Glomerular endothelial cell (primary cell): Measurements from ENCODE around the gene PGRMC2. TPM values are rescaled to one million over a fixed set of nuclear protein-coding genes. Genes with fewer than 3 reads are reported as not detected.
"Not testable (repeated sequence)": the region's sequence is repeated elsewhere in the genome, so short reads cannot be mapped to it uniquely, and the experiment has no call there.

Experiments used
- DNase-seq: peaks from one replicate; pipeline ENCODE4 v3.0.0-alpha.2; 2011; ENCODE audit warnings: low read depth, low spot score; ENCODE audit errors: extremely low read depth
- total RNA-seq: library from RNA; depleted of rRNA; stranded (reverse); fragments of >200 nt; gene quantifications from 2 replicates; pipeline ENCODE4 v1.2.3, GENCODE V29; 2015

Gene PGRMC2
- total RNA-seq, 1 donor from 2014 or later, result 48.3 TPM

DNA sequence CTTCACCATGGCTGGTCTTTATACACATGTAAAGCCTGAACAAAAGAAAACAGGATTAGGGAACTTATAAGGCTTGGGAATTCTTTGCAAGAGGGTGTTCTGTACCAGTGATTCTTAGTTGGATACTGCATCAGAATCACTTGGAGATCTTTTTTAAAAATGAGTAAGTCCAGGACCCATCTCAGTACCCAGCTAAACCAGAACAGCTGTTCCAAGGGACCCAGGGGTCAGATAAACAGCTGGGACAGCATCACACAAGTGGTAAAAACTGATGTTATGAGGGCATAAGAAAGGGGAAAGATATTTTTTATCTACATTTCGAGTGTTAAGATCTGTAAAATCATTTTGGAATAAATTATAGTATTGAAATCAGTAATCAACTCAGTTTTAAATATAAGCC, 16.1 kb downstream of the PGRMC2 start:
- DNase-seq, result no peak

DNA sequence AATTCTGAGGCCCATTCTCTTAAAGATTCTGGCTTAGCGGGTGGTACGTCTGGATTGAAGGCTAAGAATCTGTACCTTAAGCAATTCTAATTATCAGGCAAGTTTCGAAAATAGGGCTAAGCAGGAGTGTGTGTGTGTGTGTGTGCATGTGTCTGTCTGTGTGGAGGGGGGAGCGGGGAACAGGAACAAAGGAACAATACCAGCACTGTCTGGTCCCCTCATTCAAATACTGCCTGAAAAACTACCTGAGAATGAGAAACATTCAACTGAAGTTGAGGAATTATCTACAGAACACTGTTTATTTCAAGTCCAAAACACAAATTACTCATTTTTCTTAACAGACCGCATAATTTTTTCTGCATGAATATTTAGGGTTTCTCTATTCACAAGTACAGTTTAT, 18.6 kb downstream of the PGRMC2 start:
- no peak for DNase-seq

DNA sequence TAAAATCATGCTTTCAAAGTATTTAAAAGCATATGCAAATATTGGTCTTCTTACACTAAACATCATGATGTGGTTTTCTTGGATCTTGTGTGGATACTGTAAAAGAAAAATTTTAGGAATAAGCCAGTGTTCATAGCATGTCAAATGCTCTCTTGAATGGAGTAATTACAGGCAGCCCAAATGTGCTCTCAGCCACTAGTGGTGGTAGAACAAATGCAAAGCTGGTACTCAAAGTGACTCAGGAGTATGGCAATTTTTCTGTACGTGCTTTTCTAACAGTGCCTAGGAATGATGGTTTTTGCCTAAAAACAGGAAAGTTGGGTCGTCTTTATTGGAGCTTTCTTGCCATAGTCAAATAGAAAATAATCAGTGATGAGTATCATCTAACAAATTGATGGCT, 19.9 kb downstream of the PGRMC2 start:
- no peak for DNase-seq

DNA sequence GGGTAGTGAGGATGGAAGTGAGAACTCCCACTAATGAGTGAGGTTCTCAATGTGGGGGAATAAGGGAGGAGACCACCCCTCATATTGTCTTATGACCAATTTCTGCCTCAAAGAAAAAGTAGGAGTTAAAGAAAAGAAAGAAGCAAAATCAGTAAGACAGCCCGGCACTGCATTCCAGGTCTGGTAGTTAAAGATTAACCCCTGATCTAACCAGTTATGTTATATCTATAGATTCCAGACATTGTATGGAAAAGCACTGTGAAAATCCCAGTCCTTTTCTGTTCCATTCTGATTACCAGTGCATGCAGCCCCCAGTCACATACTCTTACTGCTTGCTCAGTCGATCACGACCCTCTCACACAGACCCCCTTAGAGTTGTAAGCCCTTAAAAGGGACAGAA, 20.4 kb downstream of the PGRMC2 start:
- DNase-seq, result not testable (repeated sequence)

DNA sequence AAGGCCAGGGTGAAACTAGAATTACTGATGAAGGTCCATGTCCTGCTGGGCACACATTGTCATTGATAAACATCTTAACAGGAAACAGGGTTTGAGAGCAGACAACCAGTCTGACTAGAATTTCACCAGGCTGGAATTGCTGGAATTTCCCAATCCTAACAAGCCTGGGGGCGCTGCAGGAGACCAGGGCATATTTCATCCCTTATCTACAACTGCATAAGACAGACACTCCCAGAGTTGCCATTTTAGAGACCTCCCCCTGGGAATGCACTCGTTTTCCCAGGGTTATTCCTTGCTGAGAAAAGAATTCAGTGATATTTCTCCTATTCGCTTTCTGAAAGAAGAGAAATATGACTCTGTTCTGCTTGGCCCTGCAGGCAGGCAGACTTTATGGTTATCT, 22.1 kb downstream of the PGRMC2 start:
- DNase-seq, result not testable (repeated sequence)

DNA sequence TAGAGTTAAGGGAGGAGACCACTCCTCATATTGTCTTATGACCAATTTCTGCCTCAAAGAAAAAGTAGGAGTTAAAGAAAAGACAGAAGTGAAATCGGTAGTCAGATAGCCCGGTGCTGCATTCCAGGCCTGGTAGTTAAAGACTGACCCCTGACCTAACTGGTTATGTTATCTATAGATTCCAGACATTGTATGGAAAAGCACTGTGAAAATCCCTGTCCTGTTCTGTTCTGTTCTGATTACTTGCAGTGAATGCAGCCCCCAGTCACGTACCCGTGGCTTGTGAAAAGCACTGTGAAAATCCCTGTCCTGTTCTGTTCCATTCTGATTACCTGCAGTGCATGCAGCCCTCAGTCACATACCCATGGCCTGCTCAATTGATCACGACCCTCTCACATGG, 27.7 kb downstream of the PGRMC2 start:
- DNase-seq, result not testable (repeated sequence)

DNA sequence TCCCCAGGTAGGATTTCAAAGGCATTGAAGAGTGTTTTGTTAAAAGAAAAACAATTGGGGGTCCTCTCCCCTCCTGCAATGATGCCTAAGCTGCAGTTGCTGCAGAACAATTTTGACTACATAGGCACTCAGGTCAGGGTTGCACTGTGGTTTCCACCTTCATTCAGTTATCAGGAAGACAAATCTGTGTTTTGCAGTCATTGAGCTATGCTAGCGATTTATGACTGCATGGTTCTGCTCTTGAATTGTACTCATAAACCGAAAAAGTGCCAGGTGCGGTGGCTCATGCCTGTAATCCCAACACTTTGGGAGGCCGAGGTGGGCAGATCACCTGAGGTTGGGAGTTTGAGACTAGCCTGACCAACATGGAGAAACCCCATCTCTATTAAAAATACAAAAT, 29.4 kb downstream of the PGRMC2 start:
- not testable (repeated sequence) for DNase-seq

DNA sequence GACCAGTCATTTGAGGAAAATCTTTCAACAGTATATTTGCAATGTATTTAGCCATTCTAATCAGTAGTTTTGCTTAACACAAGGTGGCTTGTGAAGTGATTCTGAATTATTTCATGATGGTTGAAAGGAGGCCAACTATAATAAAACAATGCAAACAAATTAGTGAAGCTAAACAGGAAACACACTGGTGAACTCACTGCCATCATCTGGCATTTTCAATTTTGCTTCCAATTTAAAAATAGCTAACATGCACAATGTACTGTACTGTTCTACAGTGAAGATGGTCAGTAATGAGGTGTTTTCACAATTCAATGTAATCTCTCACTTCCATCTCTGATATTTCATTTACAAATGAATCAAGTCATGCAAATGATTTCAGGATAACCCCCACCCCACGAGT, 31.1 kb downstream of the PGRMC2 start:
- no peak for DNase-seq

DNA sequence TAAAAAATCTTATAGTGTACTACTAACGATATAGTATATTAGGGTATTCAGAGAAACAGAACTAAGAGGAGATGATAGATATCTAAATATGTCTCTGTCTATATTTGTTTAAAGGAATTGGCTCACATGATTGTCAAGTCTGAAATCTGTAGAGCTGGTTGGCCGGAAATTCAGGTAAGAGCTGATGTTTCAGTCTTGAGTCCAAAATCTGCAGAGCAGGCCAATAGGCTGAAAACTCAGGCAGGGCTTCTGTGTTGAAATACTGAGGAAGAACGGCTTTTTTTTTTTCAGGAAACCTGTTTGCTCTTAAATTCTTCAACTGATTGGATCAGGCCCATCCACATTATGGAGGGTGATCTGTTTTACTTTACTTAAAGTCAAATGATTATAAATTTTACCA, 31.7 kb downstream of the PGRMC2 start:
- DNase-seq, result no peak

DNA sequence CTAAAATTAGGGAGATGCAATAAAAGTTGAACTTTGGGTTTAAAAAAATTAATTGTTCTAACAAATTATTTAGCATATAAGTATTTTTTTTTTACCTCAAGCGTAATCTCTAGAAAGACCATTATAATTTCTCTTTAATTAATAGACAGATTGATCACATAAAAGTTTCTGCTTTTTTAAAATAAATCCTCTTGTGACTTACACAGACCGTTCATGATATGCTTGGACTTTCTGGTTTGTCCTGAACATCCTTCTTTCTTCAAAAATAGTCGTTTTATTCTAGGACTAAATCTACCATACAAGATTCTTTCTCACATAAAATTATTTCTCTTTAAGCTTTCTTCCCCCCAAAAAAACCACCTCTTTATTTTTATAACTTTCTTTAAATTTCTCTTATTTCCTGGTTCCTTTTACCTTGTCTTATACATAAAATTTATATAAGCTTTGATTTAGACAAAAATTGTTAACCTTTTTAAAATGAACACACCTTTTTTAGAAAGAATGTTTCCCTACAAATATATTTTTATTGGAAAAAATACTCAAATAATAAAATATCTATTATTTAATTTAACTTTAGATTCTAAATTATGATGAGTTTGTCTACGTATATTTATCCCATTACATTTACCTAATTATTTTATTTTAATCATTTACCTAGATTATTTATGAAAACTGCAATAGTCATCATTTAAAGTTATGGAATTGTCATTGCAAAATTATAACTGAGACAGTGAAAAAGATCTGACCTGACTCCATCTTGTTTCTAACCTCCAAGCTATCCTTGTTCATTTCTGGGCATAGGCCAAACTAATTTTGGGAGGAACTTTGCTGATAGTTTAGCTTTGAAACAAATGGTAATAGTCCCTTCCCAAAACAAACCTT, 37.6 kb downstream of the PGRMC2 start:
- no peak for DNase-seq

DNA sequence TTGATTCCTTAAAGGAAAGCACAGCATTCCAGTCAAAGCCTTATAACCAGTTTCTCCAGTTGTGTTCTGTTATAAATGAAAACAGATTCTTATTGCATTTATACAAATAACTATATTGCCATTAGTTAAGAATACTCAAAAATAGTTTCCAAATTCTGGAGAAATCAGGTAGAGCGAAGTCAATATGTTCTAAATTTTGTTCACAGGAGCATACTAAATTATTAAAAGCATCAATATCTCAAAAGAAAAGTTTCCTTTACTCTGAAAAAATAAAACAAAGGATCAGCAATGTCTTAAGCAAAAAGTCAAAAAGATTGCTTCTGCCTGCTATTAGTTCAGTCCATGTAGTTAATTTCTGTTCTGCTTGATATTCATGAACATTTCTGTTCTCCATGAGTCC, 39.7 kb downstream of the PGRMC2 start:
- DNase-seq, result no peak

DNA sequence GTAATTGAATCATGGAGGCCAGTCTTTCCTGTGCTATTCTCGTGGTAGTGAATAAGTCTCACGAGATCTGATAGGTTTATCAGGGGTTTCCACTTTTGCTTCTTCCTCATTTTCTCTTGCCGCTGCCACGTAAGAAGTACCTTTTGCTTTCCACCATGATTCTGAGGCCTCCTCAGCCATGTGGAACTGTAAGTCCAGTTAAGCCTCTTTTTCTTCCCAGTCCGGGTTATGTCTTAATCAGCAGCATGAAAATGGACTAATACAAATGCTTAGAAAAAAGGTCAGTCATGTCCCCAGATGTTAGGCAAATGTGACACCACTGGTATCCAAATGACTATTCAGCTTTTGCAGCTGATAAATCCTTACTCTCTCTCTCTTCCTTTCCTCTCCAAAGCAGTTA, 42.2 kb downstream of the PGRMC2 start:
- DNase-seq, result not testable (repeated sequence)

DNA sequence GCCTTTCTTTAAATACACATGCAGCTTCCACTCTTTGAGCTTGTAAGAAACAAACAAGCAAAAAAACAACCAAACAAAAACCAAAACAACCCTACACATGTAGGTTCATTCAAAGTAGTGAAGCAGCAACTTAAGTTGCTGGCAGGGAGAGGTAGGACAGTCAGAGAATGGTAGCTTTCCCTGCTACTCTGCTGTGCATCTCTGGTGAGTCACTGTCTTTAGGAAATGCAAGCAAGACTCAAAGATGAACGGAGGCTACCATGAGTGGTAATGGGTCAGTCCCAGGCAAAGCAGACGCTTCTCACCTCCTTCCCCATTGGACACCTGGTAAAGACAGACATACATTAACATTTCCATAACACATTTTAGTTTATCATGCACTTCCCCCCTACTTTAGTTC, 43.2 kb downstream of the PGRMC2 start:
- no peak for DNase-seq

DNA sequence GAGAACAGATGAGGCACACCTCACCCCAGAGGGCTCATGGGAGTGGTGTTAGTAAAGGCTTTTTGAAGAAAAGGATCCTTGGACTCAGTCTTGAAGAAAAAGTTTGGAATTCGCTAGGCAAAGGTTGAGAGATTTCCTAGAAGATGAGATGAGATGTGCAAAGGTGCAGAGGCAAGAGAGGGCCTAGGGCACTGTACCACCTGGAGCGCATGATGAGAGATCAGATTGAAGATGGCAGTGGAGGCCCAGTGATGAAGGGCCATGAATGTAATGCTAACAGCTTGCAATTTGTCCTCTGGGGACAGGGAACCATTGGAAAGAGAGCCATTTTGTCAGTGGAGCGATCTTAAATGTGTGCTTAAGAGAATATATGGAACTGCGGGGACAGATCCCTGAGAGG, 45.0 kb downstream of the PGRMC2 start:
- DNase-seq, result no peak

DNA sequence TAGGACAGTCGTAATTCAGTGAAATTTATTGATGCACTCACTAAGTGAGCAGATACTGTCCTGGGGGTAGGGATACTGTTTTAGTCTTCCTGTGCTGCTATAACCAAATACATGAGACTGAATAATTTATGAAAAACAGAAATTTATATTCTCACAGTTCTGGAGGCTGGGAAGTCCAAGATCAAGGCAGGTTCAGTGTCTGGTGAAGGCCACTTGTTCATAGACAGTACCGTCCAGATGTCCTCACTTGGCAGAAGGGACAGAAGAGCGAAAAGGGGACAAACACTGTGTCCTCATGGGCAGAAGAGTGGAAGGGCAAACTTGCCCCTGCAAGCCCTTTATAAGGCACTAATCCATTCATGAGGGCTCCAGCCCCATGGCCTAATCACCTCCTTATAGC, 45.6 kb downstream of the PGRMC2 start:
- no peak for DNase-seq

DNA sequence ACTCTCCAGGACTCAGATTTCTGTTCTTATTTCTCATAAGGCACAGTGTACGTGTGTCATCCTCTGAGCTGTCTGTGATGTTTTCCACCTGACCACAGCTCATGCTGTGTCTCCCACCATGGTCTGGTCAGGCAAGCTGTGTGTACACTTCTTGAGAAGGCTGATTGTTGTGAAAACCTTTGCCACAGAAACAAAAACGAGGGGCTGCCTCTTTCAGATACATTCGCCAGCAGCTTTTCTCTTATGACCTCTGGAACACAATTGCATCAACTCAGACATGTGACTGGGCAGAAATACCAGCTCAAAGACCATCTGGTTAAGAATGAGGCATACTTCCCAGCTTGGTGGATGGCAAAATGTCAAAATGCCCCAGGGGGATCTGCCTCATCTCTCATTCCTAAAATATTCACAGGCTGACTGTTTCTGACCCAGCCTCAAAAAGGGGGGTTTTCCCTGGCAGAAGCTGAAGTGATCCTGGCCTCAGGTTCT, 46.1 kb downstream of the PGRMC2 start:
- DNase-seq, result no peak

DNA sequence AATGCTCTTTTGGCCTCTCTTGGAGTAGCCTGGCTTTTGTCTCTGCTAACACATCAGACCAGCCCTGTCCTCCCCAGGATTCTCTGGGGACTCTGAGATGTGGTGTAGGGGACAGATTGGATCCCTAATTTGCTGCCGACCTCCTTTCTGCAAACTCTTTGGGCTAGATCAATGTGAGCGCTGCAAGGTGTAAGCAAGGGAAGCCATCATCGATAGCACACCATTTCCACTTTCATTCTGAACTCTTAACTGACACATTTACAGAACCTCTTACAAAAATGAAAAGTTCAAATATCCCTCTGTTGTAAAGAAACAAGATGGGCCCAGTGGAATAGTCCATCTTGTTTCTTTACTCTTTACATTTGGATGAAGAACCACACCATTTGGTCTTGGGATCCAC, 46.6 kb downstream of the PGRMC2 start:
- no peak for DNase-seq

DNA sequence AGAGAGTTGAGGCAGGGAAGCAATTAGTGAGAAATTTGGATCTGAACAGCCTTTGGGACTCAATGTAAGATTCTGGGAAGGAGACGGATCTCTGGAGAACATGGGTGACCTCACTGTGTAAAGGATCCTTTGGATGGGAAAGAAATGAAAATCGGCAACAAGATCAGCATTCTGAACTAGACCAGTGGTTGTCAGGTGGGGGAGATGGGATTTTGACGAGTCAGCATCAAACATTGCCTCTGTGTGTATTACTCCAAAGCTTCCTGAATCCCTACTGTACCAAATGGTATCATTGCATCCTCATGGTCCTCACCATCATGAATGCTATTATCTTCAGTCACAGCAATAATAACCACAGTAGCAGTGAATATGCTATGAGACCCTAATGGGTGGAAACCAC, 52.8 kb downstream of the PGRMC2 start:
- no peak for DNase-seq

DNA sequence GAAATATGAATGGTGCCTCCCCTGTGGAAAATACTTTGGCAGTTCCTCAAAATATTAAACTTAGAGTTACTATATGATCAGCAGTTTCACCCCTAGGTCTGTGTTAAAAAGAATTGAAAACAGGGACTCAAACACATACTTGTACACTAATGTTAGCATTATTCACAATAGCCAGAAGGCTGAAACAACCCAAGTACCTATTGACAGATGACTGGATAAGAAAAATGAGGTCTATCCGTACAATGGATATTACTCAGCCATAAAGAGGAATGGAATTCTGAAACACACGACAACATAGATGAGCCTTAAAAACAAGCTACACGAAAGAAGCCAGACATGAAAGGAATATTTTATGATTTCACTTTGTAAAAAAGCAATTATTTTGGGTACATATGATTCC, 54.9 kb downstream of the PGRMC2 start:
- no peak for DNase-seq

DNA sequence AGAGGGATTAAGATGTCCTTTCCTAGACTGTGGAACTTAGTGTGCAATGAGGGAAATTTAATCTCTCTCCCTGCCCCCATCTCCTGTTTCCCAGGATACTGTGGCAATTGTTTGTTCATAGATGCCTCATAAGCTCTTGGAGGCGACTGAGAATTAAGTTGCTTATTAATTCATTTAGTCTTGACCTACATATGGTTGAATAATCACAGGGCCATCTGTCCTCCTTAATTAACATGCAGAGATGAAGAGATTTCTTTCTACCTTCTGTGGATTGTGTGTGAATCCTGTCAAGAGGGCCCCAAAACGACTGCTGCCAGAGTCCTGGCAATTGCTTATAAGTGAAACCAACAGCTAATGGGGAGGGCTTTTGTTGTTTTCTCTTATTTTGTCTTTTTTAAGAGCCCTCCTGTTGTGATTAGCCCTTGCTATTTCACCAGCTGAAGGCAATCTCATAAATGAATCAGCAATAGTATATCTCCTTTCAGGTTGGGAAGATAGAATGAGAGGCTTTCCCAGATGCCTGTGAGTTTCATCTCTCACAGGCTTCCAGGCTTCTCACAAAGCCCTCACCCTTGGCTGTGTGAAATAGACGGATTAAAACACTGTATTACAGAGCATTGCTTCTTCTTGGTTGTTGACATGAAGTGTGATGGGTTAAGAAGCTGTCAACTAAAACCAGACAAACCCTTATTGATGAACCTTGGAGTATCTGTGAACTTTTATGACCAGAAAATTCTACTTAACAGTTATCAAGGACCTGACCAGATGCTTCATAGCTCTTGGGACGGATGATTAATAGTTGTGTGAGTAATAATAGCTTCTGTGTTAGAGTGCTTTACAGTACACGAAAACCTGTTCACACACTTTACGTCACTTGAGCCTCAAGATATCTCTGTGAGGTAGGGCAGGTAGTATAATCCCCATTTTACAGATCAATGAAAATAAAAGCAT, 58.5 kb downstream of the PGRMC2 start:
- DNase-seq, result no peak

DNA sequence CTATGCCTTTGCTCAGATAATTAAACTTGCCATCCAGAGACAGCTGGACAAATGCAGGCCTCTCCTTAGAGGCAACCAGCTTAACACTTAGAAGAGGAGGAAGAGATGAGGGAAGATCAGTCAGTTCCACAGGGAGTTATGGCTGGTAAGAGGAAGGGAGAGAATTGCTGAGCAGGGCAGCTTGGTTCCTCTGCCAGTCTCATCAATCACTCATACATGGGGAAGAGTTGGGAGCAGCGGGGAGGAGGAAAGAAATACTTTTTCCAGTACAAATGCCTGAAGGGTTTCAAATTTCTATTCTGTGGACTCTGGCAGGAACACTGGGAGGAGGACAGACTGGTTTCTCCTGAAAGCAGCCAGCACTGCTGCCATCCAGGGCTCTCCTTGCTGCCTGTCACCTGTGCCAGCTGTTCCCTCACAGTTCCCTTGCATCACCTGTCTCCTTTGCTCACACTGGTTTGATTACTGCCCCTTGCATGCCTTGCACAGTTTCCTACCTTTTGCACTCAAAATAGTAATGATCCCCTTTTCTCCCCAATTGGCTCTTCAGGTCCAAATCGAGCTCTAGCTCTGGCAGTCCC, 59.5 kb downstream of the PGRMC2 start:
- no peak for DNase-seq
